Smooth muscle cell (in vitro differentiated cells): ENCODE results near the gene NFKB1. TPM values are rescaled to one million over a fixed set of nuclear protein-coding genes. Genes with fewer than 3 reads are reported as not detected.
"Not testable (repeated sequence)": the region's sequence is repeated elsewhere in the genome, so short reads cannot be mapped to it uniquely, and the experiment has no call there.

ENCODE experiments used
- DNase-seq: peaks from one replicate; lab custom pipeline; 2025; ENCODE audit not compliant: unreplicated experiment; lab: John Stamatoyannopoulos, UW
- H2AFZ ChIP-seq: fragments of 200-600 bp; sonication (generic); 2 replicates; pipeline ENCODE4 v1.6.0; 2016; ENCODE audit warnings: antibody characterized with exemption, low read depth, mild to moderate bottlenecking
- H3F3A ChIP-seq: fragments of 200-600 bp; sonication (generic); 2 replicates; pipeline ENCODE4 v1.6.0; 2017; ENCODE audit warnings: antibody characterized with exemption, low read depth
- H3K27ac ChIP-seq: fragments of 200-600 bp; sonication (generic); 2 replicates; pipeline ENCODE4 v1.5.1; 2016; ENCODE audit warnings: low read depth, mild to moderate bottlenecking
- H3K27me3 ChIP-seq: fragments of 200-600 bp; sonication (generic); 2 replicates; pipeline ENCODE4 v1.6.1; 2016; ENCODE audit warnings: low read depth, mild to moderate bottlenecking
- H3K36me3 ChIP-seq: fragments of 200-600 bp; sonication (generic); 2 replicates; pipeline ENCODE4 v1.5.1; 2016; ENCODE audit warnings: low read depth
- H3K4me1 ChIP-seq: fragments of 200-600 bp; sonication (generic); 2 replicates; pipeline ENCODE4 v1.5.1; 2016; ENCODE audit warnings: low read depth
- H3K4me2 ChIP-seq: fragments of 200-600 bp; sonication (generic); 2 replicates; pipeline ENCODE4 v1.6.0; 2016; ENCODE audit warnings: mild to moderate bottlenecking
- H3K4me3 ChIP-seq: fragments of 200-600 bp; sonication (generic); 2 replicates; pipeline ENCODE4 v1.5.1; 2016; ENCODE audit warnings: mild to moderate bottlenecking
- H3K79me2 ChIP-seq: fragments of 200-600 bp; sonication (generic); 2 replicates; pipeline ENCODE4 v1.6.0; 2016; ENCODE audit warnings: low read depth, mild to moderate bottlenecking
- H3K9ac ChIP-seq: fragments of 200-600 bp; sonication (generic); 2 replicates; pipeline ENCODE4 v1.6.0; 2016; ENCODE audit warnings: low read depth
- H3K9me3 ChIP-seq: fragments of 200-600 bp; sonication (generic); replicated peaks from 2 replicates; pipeline ENCODE4 v1.5.1; 2016; ENCODE audit warnings: low read depth
- H4K20me1 ChIP-seq: fragments of 200-600 bp; sonication (generic); 2 replicates; pipeline ENCODE4 v1.6.0; 2016; ENCODE audit warnings: low read depth
- WGBS: methylation state at CpG from one replicate; pipeline ENCODE4 v1.1.7; 2016; ENCODE audit warnings: low lambda C conversion rate; 5-methylcytosine and 5-hydroxymethylcytosine counted together
- polyA plus RNA-seq: library from polyadenylated mRNA; unstranded; fragments of >200 nt; fragmentation: Nextera tagmentation; extraction: Ambion mirVana; gene quantifications from 2 replicates; pipeline ENCODE4 v1.2.1, GENCODE V29; 2016
- total RNA-seq: library from RNA; depleted of rRNA; stranded (reverse); fragments of >200 nt; gene quantifications from 2 replicates; pipeline ENCODE4 v1.2.3, GENCODE V29; 2014
- TF ChIP-seq, protein P1 (sequence below): fragments of 200-600 bp; sonication (generic); IDR thresholded peaks from 2 replicates; pipeline ENCODE4 v1.5.1; 2017; ENCODE audit warnings: borderline replicate concordance, mild to moderate bottlenecking, antibody characterized with exemption; ENCODE audit not compliant: insufficient read depth, poor library complexity, severe bottlenecking

NFKB1 gene
- total and polyA plus RNA-seq, 2 experiments from 2014 or later, result 15.6 to 16.1 TPM

DNA sequence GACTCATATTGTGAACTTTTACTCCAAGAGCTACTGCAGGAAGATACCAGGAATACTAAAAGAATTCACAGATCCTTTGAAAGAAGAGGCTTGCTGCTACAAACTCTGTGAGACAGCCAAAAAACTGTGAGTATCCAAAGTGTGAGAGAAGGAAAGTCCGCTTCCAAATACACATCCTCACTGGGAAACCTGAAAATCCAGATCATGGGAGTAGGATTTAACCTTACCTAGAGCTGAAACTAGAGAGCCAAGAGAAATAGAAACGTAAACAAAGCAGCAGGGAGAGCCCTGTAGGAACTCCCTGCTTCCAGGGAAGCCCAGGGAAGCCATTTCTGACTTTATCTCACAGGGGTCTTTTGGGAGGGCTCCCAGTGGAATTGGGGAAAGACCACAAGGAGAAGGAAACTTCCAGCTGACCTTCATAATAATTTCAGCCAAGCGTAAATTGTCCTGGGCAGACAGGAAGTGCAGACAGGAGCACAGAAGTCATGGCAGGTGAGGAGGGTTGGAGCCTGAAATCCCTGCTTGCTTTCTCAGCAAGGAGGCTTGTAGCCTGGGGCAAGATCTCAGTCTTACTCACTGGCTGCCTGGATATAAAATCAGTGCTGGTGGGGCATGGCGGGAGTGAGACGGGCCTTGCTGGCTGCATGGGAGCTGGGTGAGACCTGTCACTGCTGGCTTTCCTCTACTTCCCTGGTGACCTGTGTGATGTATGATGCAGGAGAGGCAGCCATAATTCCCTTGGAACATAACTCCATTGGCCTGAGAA lies 26.2 kb upstream of the NFKB1 start:
- Histone ChIP-seq H3K27me3 (no peaks in the 10 kb centered on the region), H3F3A (no peaks in the 10 kb centered on the region), H3K4me3 (no peak overlapping the region), H3K27ac (no peak overlapping the region), H3K36me3 (no peaks in the 10 kb centered on the region), H3K79me2 (no peaks in the 10 kb centered on the region), H4K20me1 (no peaks in the 10 kb centered on the region), H3K9me3 (no peaks in the 10 kb centered on the region), H3K4me1 (no peaks in the 10 kb centered on the region), H2AFZ (no peak overlapping the region), H3K4me2 (no peak overlapping the region), H3K9ac (no peak overlapping the region)
- 94% methylated on average over 5 of the region's 5 CpGs for WGBS
- DNase-seq, result no peak
- TF ChIP-seq, protein P1, sequence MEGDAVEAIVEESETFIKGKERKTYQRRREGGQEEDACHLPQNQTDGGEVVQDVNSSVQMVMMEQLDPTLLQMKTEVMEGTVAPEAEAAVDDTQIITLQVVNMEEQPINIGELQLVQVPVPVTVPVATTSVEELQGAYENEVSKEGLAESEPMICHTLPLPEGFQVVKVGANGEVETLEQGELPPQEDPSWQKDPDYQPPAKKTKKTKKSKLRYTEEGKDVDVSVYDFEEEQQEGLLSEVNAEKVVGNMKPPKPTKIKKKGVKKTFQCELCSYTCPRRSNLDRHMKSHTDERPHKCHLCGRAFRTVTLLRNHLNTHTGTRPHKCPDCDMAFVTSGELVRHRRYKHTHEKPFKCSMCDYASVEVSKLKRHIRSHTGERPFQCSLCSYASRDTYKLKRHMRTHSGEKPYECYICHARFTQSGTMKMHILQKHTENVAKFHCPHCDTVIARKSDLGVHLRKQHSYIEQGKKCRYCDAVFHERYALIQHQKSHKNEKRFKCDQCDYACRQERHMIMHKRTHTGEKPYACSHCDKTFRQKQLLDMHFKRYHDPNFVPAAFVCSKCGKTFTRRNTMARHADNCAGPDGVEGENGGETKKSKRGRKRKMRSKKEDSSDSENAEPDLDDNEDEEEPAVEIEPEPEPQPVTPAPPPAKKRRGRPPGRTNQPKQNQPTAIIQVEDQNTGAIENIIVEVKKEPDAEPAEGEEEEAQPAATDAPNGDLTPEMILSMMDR, result no peak

DNA sequence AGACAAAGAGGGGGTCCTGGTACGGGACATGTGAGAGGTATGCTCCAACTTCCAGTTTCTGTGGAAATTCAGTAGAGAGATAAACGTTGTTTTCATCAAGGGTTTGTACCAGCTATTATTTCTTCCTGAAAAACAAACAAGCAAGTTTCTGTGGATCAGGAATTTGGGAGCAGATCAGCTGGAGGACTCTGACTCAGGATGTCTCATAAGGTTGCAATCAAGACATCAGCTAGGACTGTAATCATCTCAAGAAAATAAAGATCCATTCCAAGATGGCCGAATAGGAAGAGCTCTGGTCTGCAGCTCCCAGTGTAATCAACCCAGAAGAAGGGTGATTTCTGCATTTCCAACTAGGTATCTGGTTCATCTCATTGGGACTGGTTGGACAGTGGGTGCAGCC lies 23.5 kb upstream of the NFKB1 start:
- Histone ChIP-seq H3K79me2 (no peaks in the 10 kb centered on the region), H3K4me3 (no peak overlapping the region), H4K20me1 (no peaks in the 10 kb centered on the region), H3K27me3 (no peaks in the 10 kb centered on the region), H3F3A (no peaks in the 10 kb centered on the region), H3K9me3 (no peaks in the 10 kb centered on the region), H3K27ac (no peak overlapping the region), H2AFZ (no peak overlapping the region), H3K36me3 (no peaks in the 10 kb centered on the region), H3K4me2 (no peak overlapping the region), H3K4me1 (no peaks in the 10 kb centered on the region), H3K9ac (no peak overlapping the region)
- 88% methylated on average over 3 of the region's 3 CpGs for WGBS
- DNase-seq, result no peak
- TF ChIP-seq, protein P1, result no peak

DNA sequence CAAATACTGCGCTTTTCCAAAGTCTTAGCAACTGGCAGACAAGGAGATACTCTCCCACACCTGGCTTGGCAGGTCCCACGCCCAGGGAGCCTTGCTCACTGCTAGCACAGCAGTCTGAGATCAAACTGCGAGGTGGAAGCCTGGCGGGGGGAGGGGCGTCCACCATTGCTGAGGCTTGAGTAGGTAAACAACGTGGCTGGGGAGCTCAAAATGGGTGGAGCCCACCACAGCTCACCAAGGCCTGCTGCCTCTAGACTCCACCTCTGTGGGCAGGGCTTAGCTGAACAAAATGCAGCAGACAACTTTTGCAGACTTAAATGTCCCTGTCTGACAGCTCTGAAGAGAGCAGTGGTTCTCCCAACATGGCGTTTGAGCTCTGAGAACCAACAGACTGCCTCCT lies 23.0 kb upstream of the NFKB1 start:
- no peak overlapping the region for H3K4me3 ChIP-seq
- whole genome bisulfite sequencing, result 81% methylated on average over 7 of the region's 7 CpGs
- no peaks in the 10 kb centered on the region for H3K4me1 ChIP-seq
- no peak overlapping the region for H3K27ac ChIP-seq
- H2AFZ ChIP-seq, result no peak overlapping the region
- no peak overlapping the region for H3K9ac ChIP-seq
- no peak overlapping the region for H3K4me2 ChIP-seq
- TF ChIP-seq, protein P1, result no peak
- no peaks in the 10 kb centered on the region for H4K20me1 ChIP-seq
- no peaks in the 10 kb centered on the region for H3K27me3 ChIP-seq
- H3K9me3 ChIP-seq, result no peaks in the 10 kb centered on the region
- H3K79me2 ChIP-seq, result no peaks in the 10 kb centered on the region
- no peaks in the 10 kb centered on the region for H3F3A ChIP-seq
- no peak for DNase-seq
- no peaks in the 10 kb centered on the region for H3K36me3 ChIP-seq

DNA sequence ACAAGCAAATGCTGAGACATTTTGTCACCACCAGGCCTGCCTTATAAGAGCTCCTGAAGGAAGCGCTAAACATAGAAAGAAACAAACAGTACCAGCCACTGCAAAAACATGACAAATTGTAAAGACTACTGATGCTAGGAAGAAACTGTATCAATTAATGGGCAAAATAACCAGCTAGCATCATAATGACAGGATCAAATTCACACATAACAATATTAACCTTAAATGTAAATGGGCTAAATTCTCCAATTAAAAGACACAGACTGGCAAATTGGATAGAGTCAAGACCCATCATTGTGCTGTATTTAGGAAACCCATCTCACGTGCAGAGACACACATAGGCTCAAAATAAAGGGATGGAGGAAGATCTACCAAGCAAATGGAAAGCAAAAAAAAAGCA lies 21.3 kb upstream of the NFKB1 start:
- H3K27ac ChIP-seq, H3K9me3 ChIP-seq, H4K20me1 ChIP-seq, H3K4me3 ChIP-seq, H2AFZ ChIP-seq, H3K27me3 ChIP-seq, H3K9ac ChIP-seq, H3K36me3 ChIP-seq, H3F3A ChIP-seq, H3K4me1 ChIP-seq, H3K79me2 ChIP-seq, H3K4me2 ChIP-seq, DNase-seq: not testable (repeated sequence)
- WGBS, result 90% methylated on average over 2 of the region's 2 CpGs
